Right lobe of liver (tissue), 6 donors: ENCODE results near the gene PBXIP1. TPM values are rescaled to one million over a fixed set of nuclear protein-coding genes. Genes with fewer than 3 reads are reported as not detected.
A peak's percentile ranks its signal among the peaks of the same experiment; 100 is the strongest.

Experiments used
- ATAC-seq, 4 donors: fragments of 200-7000 bp; cut with Tn5 transposase; one replicate each; pipeline ENCODE4 v1.9.1; 2020; ENCODE audit warnings: mild to moderate bottlenecking in 4 of 4, moderate library complexity in 4 of 4
- DNase-seq, 3 donors: peaks; one replicate each; pipeline ENCODE4 v3.0.0-alpha.2; 2020
- H3K27ac ChIP-seq, 3 donors: fragments of 200-600 bp; one replicate each; pipeline ENCODE4 v1.8.0; 2022
- H3K27me3 ChIP-seq, 2 donors: fragments of 200-600 bp; one replicate each; pipeline ENCODE4 v1.8.0; 2022
- H3K36me3 ChIP-seq, 4 donors: fragments of 200-600 bp; sonication (generic) in 1 of 4; one replicate each; pipeline versions ENCODE4 v1.5.1 to v1.8.0; 2017 to 2022; ENCODE audit warnings: control low read depth in 1 of 4
- H3K4me1 ChIP-seq, 4 donors: fragments of 200-600 bp; sonication (generic) in 1 of 4; one replicate each; pipeline versions ENCODE4 v1.5.1 to v1.8.0; 2017 to 2022; ENCODE audit warnings: control low read depth in 1 of 4
- H3K4me3 ChIP-seq, 3 donors: fragments of 200-600 bp; one replicate each; pipeline ENCODE4 v1.8.0; 2022
- H3K9me3 ChIP-seq, 4 donors: fragments of 200-600 bp; sonication (generic) in 1 of 4; one replicate each; pipeline versions ENCODE4 v1.5.1 to v1.8.0; 2017 to 2022; ENCODE audit warnings: control low read depth in 1 of 4
- CTCF ChIP-seq, 4 donors: fragments of 200-600 bp in 3 of 4; fragments of 450-650 bp in 1 of 4; IDR thresholded peaks; one replicate each; pipeline versions ENCODE4 v1.5.1 to v1.8.0; 2016 to 2022; ENCODE audit warnings: antibody characterized with exemption in 4 of 4, mild to moderate bottlenecking in 2 of 4
- POLR2A ChIP-seq: fragments of 450-650 bp; IDR thresholded peaks from one replicate; pipeline ENCODE4 v1.6.1; 2017; ENCODE audit warnings: antibody characterized with exemption, mild to moderate bottlenecking
- WGBS: methylation state at CpG from one replicate; pipeline ENCODE4 v1.1.6; 2018; ENCODE audit warnings: low coverage, low lambda C conversion rate; ENCODE audit not compliant: insufficient coverage; ENCODE audit errors: missing lambda C conversion rate; 5-methylcytosine and 5-hydroxymethylcytosine counted together
- intact Hi-C, 2 donors: fragments of 100-400 bp; cut with DNase I; formaldehyde crosslinking; loops; one replicate each; pipeline versions ENCODE4 v1.11.2 to v1.14.1; 2022
- total RNA-seq, 6 experiments: library from RNA; depleted of rRNA in 2 of 6; stranded (reverse); fragments of >200 nt in 2 of 6; fragmentation: NEBNext Ultra II Directional in 3 of 6; extraction: Animal tissue kit (Norgen Biotek cat#: 25700) in 3 of 6; gene quantifications; one replicate each; pipeline versions ENCODE4 v1.1.0 to v1.2.4, GENCODE V29; 2016 to 2023
- donor health status: DM: no; HTN: yes; CAD: no.
- donor health status: DM: no; HTN: no; CAD: no.
- donor health status: DM: no; HTN: no; CAD: no.
- donor health status: DM: no; HTN: yes; CAD: no.
- donor health status: DM: no; HTN: yes; CAD: no.

The PBXIP1 gene
- total RNA-seq, 6 experiments from 2014 or later, result 16.7 to 25.9 (median 19.1) TPM

GRCh38 chr1:154944401-154945159 lies 11.3 kb downstream of the PBXIP1 start:
- Histone ChIP-seq H3K27ac (peak overlapping the region; percentile 18 to 86 (median 70)), H3K36me3 (peaks cover 0 to 7% (median 0%) of the 10 kb centered on the region in 4 donors), H3K9me3 (no peaks in the 10 kb centered on the region), H3K27me3 (no peaks in the 10 kb centered on the region), H3K4me1 (peaks cover 0 to 28% (median 9%) of the 10 kb centered on the region in 4 donors), H3K4me3 (no peak overlapping the region)
- DNase-seq (peak; percentile 50 to 83 (median 78)), ATAC-seq (peak; percentile 73 to 86 (median 80))
- TF ChIP-seq CTCF (IDR thresholded peaks at IDR 0.05) (no peak), POLR2A (no peak)
- 20% methylated on average over 8 of the region's 9 CpGs for WGBS
- intact Hi-C loops, result no loop called here

- intact Hi-C loops, result no loop called here
- TF ChIP-seq CTCF (IDR thresholded peaks at IDR 0.05) (peak; percentile 62 to 82 (median 74)), POLR2A (no peak)
- no peaks in the 10 kb centered on the region for H3K27me3 ChIP-seq
- H3K27ac ChIP-seq, result peak overlapping the region in 2 of 3 donors; percentile 70 to 86
- peak in 1 of 3 donors; percentile 48 for DNase-seq
- H3K4me3 ChIP-seq, result no peak overlapping the region
- WGBS, result 23% methylated on average over 6 of the region's 6 CpGs
- peaks cover 0 to 28% (median 9%) of the 10 kb centered on the region in 4 donors for H3K4me1 ChIP-seq
- no peaks in the 10 kb centered on the region for H3K9me3 ChIP-seq
- ATAC-seq, result peak; percentile 51 to 62 (median 59)
- peaks cover 0 to 7% (median 0%) of the 10 kb centered on the region in 4 donors for H3K36me3 ChIP-seq
These were observed 12.1 kb downstream of the PBXIP1 start for GRCh38 chr1:154943649-154944400.

DNA sequence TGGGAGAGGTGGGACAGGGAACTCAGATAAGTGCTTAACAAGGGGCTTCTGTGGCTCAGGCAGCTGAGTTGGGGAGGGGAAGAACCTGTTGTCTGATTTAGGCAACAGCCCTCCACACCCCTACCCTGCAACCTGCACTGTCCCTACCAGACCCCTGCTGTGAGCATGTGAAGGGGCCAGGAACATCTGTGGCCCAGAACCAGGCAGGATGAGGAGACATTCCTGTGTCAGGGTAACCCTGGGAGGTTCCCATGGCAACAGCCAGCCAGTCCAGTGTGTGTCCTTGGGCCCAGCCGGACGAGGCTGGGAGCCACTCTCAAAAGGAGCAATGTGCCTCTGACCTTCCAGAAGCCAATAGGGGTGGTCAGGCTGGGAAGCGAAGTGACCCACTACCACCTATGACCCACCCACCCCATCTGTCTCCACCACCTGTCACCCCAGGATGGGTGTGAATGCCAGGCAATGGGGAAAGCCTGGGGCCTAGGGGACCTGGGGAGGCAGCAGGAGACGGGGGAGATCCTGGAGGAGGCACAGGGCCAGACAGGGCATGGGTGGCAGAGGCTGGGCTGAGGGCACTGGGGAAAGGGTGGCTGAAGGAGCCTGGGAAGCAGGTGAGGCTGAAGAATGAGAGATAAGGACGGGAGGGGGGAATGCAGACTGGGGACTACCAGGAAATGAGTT lies 14.4 kb downstream of the PBXIP1 start:
- peaks cover 0 to 36% (median 9%) of the 10 kb centered on the region in 4 donors for H3K4me1 ChIP-seq

More for the DNA sequence above, 14.4 kb downstream of the PBXIP1 start:
- Histone ChIP-seq H3K36me3 (peaks cover 0 to 1% (median 0%) of the 10 kb centered on the region in 4 donors), H3K4me3 (no peak overlapping the region), H3K27me3 (no peaks in the 10 kb centered on the region), H3K27ac (peak overlapping the region in 1 of 3 donors; percentile 43), H3K9me3 (no peaks in the 10 kb centered on the region)
- ATAC-seq (no peak), DNase-seq (peak in 1 of 3 donors; percentile 58)
- no peak for TF ChIP-seq POLR2A
- no peak for TF ChIP-seq CTCF (IDR thresholded peaks at IDR 0.05)
- WGBS, result 55% methylated on average over 2 of the region's 5 CpGs
- intact Hi-C loops, result no loop called here
